Activated CD4-positive, alpha-beta T cell treated with anti-CD3 and anti-CD28 coated beads, Interleukin-2, amount 50 U/mL, for 24 hours (primary cell): ENCODE results near the gene C16orf89.

ENCODE experiments used
- DNase-seq, 2 donors: peaks; one replicate each; pipeline ENCODE4 v3.0.0-alpha.2; 2020; ENCODE audit warnings: low read depth in 1 of 2, low spot score in 1 of 2

Gene C16orf89

DNA sequence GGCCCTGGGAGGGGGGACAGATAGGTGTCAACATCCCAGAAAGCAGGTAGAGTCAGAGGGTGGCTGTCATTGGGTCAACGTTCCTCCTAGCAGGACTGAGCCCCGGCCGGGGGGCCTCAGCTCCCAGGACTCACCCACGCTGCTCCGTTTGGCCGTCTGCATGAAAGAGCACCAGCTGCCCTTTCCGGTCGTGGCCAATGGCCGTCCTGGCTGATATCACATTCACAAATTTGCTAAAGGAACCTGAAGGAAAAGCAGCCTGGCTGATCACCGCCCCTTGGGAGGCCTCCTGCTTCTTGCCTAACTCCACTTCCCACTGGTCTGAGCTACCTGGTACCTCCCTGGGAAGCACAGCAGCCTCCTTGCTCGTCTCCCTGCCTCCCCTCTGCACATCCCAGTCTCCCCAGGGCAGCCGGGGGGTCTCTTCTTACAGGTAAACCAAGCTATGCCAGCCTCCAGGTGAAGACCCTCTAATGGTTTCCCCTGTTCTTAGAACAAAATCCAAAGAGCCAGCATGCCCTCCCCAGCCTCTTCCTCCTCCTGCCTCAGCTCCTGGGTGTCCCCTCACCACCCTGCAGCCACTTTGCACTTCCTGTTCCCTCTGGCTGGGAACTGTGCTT lies 35.4 kb downstream of the C16orf89 start:
- no peak for DNase-seq

- DNase-seq = no peak
Measured at GRCh38 chr16:5028950-5029475, 36.7 kb downstream of the C16orf89 start.

DNA sequence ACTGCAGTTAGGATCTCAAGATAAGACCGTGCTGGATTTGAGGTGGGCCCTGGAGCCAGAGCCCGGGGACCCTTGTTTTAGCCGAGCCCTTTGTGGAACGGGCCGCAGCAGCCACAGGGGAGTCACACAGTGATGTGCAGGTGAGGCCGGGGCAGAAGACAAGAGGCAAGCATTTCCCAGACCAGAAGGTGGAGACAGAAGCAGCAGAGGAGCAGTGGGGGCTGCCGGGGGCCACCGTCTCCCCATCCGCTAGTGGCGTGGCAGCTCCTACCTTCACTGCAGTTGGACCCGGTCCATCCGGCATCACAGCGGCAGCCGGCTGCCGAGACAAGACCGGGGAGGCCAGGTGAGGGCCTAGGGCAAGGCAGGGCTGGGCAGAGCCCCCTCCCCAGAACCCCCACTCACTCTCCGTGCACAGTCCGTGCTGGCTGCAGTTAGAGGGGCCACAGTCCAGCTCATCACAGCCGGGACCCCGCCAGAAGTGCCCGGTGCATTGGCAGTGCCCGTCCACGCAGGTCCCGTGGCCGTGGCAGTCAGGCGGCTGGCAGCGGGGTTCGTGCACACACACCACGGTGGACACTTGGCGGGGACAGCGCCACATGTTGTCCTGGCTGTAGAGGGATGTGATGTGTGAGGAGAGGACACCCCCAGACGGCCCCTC lies 38.1 kb downstream of the C16orf89 start:
- DNase-seq = no peak

DNA sequence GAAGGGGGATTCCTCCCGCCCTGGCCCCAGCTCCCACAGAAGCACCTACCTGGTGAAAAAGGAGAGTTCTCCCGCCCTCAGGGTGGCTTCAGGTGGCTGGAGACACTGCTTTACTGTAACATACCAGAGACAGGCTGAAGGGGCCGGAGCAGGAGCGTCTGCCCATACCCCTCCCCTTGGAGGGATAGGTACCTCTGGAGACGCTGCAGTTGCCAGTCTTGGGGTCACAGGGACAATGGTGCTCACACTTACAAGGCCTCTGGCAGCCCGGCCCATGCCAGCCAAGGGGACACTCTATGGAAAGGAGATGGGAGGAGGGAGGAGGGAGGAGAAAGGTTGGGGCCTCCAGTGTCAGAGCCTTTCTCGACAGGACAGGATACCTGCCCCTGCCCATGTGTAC lies 38.7 kb downstream of the C16orf89 start:
- no peak for DNase-seq

GRCh38 chr16:5026664-5027063 lies 39.1 kb downstream of the C16orf89 start:
- DNase-seq = no peak

DNA sequence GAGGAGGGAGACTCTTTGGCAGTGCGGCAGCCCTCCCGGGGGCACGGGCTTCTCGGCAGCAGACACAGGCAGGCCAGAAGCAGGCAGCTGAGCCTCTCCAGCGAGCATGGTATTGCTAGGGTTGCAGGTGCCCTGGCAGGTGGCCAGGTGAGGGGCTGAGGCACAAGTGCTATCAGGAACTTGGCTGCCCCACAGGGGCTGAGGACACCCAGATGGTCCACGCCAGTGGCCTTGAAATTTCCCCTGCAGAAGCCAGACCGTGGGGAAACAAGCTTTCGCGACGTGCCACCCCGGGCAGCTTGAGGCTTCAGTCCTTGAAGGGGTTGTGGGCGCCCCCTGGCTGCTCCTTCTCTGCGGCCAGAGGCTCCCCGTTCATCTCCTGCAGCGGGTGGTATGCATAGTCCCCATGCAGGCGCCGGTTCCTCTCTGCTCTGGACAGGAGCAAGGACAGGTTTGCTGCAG lies 40.6 kb downstream of the C16orf89 start:
- DNase-seq = no peak

DNA sequence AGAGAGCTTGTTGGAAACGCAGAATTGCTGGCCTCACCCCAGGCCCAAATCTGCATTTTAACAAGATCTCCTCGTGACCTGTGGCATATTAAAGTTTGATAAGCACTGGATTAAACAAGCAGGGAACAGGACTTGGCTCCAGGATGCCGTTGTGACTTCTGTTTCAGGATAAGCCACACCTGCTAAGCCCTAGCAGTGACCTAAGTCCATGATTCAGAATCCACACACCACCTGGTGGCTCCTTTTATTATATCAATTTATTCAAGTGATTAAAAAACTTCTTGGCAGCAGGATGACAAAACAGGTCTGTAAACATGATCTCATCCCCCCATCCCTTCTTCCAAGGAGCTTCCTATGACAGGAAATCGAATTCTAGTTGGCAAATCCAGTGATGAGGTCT lies 41.1 kb downstream of the C16orf89 start:
- DNase-seq = no peak

GRCh38 chr16:5022521-5022920 lies 43.2 kb downstream of the C16orf89 start:
- no peak for DNase-seq

- no peak for DNase-seq
Measured at GRCh38 chr16:5020551-5020950, 45.2 kb downstream of the C16orf89 start.

- no peak for DNase-seq
Measured at GRCh38 chr16:5019775-5020174, 46.0 kb downstream of the C16orf89 start.

DNA sequence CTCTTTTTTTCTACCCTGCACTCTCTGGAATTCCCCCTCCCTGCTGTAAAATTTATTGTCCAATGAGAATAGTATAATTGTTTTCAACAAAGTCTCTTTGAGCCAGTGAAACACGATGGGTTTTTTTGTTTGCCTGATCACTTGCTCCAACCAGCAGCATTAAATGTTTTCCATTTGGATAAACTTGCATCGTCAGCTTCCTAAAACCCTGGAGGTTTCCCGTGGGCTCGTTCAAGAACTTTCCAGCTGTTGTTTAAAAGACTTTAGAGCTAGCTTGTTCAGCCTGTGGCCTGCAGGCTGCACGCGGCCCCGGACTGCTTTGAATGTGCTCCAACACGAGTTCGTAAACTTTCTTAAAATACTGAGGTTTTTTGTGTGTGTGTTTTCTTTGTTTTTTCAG lies 47.0 kb downstream of the C16orf89 start:
- DNase-seq = no peak

GRCh38 chr16:5017678-5017969 lies 48.1 kb downstream of the C16orf89 start:
- no peak for DNase-seq

DNA sequence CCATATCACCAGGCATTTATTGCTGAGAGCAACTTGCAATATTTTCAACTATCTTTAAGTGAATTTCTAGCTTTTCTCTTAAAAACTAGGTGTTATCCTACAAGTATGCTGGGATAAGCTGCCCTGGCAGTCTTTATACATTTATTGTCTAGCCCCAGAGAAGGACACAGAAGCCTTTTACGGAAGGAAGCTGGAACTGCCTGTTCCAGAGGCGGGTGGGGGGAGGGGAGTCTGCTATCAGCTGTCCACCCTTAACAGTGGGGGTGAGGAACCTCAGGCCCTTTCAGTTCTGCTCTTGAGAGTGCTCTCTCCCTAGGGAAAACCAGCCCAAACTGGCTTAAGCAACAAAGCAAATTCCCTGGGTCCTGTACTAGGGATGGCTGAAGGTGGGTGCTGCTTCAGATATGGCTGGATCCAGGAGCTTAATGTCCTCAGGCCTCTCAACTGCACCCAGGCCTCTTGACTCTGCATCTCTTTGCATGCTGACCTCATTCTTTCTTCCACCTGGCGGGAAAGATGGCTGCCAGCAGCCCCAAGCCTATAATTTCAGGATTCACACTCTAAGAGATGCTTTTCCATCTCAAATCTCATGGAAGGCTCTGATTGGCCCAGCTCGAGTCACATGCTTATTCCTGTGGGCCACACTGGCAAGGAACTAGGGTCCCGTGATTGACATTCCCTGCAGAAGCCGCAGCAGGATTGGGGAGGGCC lies 48.6 kb downstream of the C16orf89 start:
- DNase-seq = no peak

DNA sequence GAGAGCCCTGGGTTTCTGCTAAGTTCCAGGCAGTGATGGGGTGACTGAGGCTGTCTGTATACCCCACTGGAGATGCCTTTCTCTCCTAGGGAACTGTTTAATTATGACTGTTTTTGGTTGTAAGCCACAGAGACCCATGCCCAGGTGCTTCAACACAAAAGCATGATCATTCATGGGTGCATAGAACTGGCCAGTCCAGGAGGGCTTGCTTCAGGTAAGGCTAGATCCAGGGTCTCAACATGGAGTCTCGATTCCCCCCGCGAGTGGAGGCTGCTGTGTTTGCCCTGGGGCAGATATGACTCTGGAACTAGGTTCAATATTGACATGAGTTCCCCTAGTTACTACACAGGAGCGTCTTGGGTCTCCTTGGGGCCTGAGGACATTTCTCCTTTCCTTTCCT lies 49.9 kb downstream of the C16orf89 start:
- DNase-seq = no peak

DNA sequence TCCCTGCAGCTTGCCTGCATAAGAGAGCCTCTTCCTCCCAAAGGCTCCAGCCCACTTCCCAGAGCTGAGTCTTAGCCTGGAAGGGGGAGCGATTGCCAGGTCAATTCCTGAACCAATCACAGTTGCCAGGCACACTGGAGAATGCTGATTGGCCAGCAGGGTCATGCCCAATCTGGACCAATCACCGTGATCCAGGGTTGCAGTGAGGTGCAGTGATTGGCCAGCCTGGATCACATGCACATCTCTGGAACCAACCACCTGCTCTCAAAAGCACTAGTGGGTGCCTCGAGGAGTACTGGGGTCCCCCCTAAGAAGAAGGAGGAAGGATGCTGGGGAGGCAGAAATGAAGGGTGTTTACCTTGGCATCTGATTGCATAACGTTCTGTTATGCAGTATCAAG lies 50.4 kb downstream of the C16orf89 start:
- no peak for DNase-seq

DNA sequence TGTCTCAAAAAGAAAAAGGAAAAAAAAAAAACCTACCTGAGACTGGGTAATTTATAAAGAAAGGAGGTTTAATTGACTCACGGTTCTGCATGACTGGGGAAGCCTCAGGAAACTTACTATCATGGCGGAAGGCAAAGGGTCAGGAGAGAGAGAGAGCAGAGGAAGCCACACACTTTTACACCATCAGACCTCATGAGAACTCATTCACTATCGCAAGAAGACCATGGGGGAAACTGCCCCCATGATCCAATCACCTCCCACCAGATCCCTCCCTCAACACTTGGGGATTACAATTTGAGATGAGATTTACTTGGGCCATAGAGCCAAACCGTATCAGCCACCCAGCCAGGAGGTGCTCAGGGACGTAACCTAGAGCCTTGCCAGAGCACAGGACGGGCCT lies 52.9 kb downstream of the C16orf89 start:
- DNase-seq = no peak

- no peak for DNase-seq
Measured at GRCh38 chr16:5011637-5012036, 54.1 kb downstream of the C16orf89 start.

DNA sequence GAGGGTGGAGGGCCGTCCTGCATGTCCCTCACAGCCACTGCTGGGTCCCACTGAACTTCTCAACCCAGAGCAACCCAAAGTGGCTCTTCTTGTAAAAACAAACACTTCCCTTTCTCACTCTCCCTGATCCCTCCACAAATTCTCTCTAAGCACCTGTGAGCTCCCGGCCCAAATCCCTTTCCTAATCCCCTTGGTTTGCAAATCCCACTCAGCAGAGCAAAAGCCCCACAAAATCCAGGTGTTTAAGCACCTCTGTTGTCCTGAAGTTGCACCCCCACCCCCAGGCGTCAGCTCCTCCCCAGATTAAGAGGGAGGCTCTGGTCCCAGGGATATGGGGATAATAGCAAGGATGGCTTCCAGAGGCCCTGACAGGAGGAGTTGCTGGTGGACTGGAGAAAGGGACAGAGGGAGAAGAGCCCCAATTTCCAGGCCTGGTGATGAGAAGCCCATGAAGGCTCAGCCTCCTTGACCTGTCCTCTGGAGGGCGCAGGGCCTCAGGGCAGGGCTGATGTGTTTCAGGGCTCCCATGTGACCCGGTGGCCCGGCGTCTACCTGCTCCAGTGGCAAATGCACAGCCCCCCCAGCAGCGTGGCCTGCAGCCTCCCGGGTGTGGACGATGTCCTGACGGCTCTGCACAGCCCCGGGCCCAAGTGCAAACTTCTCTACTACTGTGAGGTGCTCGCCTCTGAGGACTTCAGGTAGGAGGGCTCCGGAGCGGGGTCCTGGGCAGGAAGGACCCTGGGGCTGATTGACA lies 55.0 kb downstream of the C16orf89 start:
- no peak for DNase-seq

DNA sequence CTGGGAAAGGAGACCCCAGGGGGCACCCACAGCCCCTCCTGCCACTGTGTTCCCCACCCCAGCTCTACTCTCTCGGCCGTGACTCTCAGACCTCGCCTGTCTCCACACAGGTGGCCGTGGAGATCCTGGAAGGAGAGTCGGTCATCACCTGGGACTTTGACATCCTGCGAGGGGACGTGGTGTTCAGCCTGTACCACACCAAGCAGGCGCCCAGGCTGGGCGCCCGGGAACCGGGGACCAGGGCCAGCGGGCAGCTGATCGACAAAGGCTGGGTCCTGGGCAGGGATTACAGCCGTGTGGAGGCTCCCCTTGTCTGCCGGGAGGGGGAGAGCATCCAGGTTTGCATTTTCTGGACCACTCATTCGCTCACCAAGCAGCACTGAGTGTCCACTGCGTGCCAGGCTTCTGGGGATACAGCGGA lies 57.4 kb downstream of the C16orf89 start:
- DNase-seq = no peak

GRCh38 chr16:5007256-5007655 lies 58.5 kb downstream of the C16orf89 start:
- no peak for DNase-seq

GRCh38 chr16:5006348-5007193 lies 59.2 kb downstream of the C16orf89 start:
- no peak for DNase-seq
